Astrocyte of the spinal cord (primary cell): ENCODE measurements around the gene ZNF485.
A peak's percentile ranks its signal among the peaks of the same experiment; 100 is the strongest.

Experiments used
- DNase-seq: peaks from one replicate; pipeline ENCODE4 v3.0.0; 2011; ENCODE audit warnings: low read depth, low spot score
- H3K4me3 ChIP-seq: 2 replicates; pipeline ENCODE4 v1.5.1; 2011; ENCODE audit warnings: low read depth, mild to moderate bottlenecking, low read length, moderate library complexity
- CTCF ChIP-seq: IDR thresholded peaks from 2 replicates; pipeline ENCODE4 v1.5.1; 2012; ENCODE audit warnings: low read depth, mild to moderate bottlenecking, low read length, inconsistent platforms
- in situ Hi-C: cut with HindIII; loops from 2 replicates; pipeline ENCODE4 v1.10.0; 2017; ENCODE audit warnings: low sequenced_read_pairs

Gene ZNF485

GRCh38 chr10:43605850-43606322, 352 bp upstream of the ZNF485 start:
- no peak for DNase-seq
- peak overlapping the region; percentile 65 for H3K4me3 ChIP-seq
- TF ChIP-seq CTCF: no peak
- in situ Hi-C loops: no loop called here

GRCh38 chr10:43607199-43607573, 948 bp downstream of the ZNF485 start:
- DNase-seq: no peak
- peak overlapping the region; percentile 65 for H3K4me3 ChIP-seq
- in situ Hi-C loops: no loop called here
- TF ChIP-seq CTCF: no peak

DNA sequence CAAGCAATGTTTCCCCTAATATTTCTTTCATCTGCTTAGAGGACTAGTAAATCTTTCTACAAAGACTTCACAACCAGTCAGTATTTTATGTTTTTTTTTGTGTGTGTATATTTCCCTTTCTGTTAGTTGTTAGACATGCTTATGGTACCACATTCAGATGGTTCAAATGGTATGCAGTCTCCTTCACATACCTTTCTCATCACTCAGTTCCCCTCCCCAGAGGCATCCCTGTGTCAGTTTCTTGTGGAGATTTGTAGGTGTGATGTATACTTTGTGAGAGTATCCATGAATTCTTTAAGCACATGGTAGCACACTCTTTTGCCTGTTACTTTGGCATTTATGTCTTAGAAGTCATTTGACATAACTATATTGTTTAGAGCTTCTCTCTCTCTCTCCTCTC, 4.4 kb downstream of the ZNF485 start:
- in situ Hi-C loops: no loop called here
- DNase-seq: peak; percentile 38
- H3K4me3 ChIP-seq: no peak overlapping the region
- no peak for TF ChIP-seq CTCF

- in situ Hi-C loops: no loop called here
- TF ChIP-seq CTCF: no peak
- DNase-seq: no peak
- no peak overlapping the region for H3K4me3 ChIP-seq
Measured at GRCh38 chr10:43616697-43617370, 10.6 kb downstream of the ZNF485 start.

DNA sequence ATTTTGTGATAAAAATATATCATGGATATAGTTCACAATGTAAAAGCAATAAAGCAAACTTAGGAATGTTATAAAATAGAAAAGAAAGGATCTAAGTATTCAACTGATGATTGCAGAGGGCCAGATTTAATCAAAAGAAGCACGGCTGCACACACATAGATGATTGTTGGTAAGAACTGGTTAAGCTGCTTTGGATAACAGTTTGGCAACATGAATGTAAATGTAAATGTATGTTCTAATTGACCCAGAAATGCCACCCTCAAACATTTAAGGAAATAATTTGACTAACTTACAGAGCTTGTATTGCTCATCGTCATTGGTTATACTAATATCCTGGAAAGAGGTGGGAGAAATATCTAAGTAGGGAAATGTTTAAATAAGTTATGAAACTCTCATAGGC, 13.1 kb downstream of the ZNF485 start:
- in situ Hi-C loops: no loop called here
- DNase-seq: no peak
- H3K4me3 ChIP-seq: no peak overlapping the region
- TF ChIP-seq CTCF: no peak

GRCh38 chr10:43622038-43622437, 15.8 kb downstream of the ZNF485 start:
- H3K4me3 ChIP-seq: no peak overlapping the region
- in situ Hi-C loops: no loop called here
- TF ChIP-seq CTCF: no peak
- DNase-seq: no peak
